ENCODE results near the gene JSRP1. TPM values are rescaled to one million over a fixed set of nuclear protein-coding genes. Genes with fewer than 3 reads are reported as not detected.

JSRP1 gene
- polyA plus RNA-seq, 1 donor from 2014 or later = 1.4 TPM

- no peaks in the 10 kb centered on the region for H4K20me1 ChIP-seq (ENCODE audit: insufficient read depth)
- TF ChIP-seq REST (IDR thresholded peaks at IDR 0.05; ENCODE audit: borderline replicate concordance) = no peak
- no peak for TF ChIP-seq RAD21 (conservative IDR thresholded peaks at IDR 0.05)
- no peak for TF ChIP-seq MXI1 (conservative IDR thresholded peaks at IDR 0.05; ENCODE audit: poor library complexity, severe bottlenecking)
- TF ChIP-seq TAF1 (IDR thresholded peaks at IDR 0.05; ENCODE audit: low read depth) = no peak
- no peak for TF ChIP-seq EZH2 (IDR thresholded peaks at IDR 0.05; ENCODE audit: borderline replicate concordance, insufficient read depth, low read length, poor library complexity, severe bottlenecking)
- TF ChIP-seq EP300 (conservative IDR thresholded peaks at IDR 0.05; ENCODE audit: poor library complexity, severe bottlenecking) = no peak
- TF ChIP-seq CTCF (IDR thresholded peaks at IDR 0.05; ENCODE audit: poor library complexity, severe bottlenecking) = no peak
- TF ChIP-seq POLR2AphosphoS5 (IDR thresholded peaks at IDR 0.05) = no peak
- no peak for TF ChIP-seq SMC3 (conservative IDR thresholded peaks at IDR 0.05; ENCODE audit: poor library complexity)
- H3K79me2 ChIP-seq (replicated peaks; ENCODE audit: insufficient read depth, low read length) = no peaks in the 10 kb centered on the region
- no peak within 1 kb of the TSS for H2AFZ ChIP-seq (ENCODE audit: low read depth, low read length)
- H3K27me3 ChIP-seq (ENCODE audit: insufficient read depth, low read depth, low read length) = peaks cover 14% of the 10 kb centered on the region
- no peaks in the 10 kb centered on the region for H3K9me3 ChIP-seq (ENCODE audit: low read length)
- H3K9me2 ChIP-seq (ENCODE audit: insufficient read depth, low read length) = no peaks in the 10 kb centered on the region
- H3K4me2 ChIP-seq (ENCODE audit: low read length) = no peak within 1 kb of the TSS
- no peaks in the 10 kb centered on the region for H3F3A ChIP-seq (ENCODE audit: insufficient read depth, low read length, poor library complexity, severe bottlenecking)
- no peak within 1 kb of the TSS for H3K9ac ChIP-seq (ENCODE audit: low read length)
- H3K36me3 ChIP-seq (ENCODE audit: insufficient read depth, low read length) = no peaks in the 10 kb centered on the region
- no peak within 1 kb of the TSS for H3K4me3 ChIP-seq (ENCODE audit: low read length)
- H3K27ac ChIP-seq (ENCODE audit: low read length) = no peak within 1 kb of the TSS
Measured at GRCh38 chr19:2249010-2249866, 7.0 kb downstream of the JSRP1 start, which contains the start of gene AMH. Gene AMH, plus strand, starts transcription at chr19:2249323. Its CDS starts 10 bp downstream, at chr19:2249333.

- Histone ChIP-seq H3K27me3 (ENCODE audit: insufficient read depth, low read depth, low read length) (peaks cover 10% of the 10 kb centered on the region), H3F3A (ENCODE audit: insufficient read depth, low read length, poor library complexity, severe bottlenecking) (no peaks in the 10 kb centered on the region), H3K36me3 (ENCODE audit: insufficient read depth, low read length) (no peaks in the 10 kb centered on the region), H4K20me1 (ENCODE audit: insufficient read depth) (no peaks in the 10 kb centered on the region), H3K4me3 (ENCODE audit: low read length) (no peak overlapping the region), H3K9ac (ENCODE audit: low read length) (no peak overlapping the region), H2AFZ (ENCODE audit: low read depth, low read length) (no peak overlapping the region), H3K9me2 (ENCODE audit: insufficient read depth, low read length) (no peaks in the 10 kb centered on the region), H3K79me2 (replicated peaks; ENCODE audit: insufficient read depth, low read length) (no peaks in the 10 kb centered on the region), H3K4me2 (ENCODE audit: low read length) (no peak overlapping the region), H3K27ac (ENCODE audit: low read length) (no peak overlapping the region), H3K9me3 (ENCODE audit: low read length) (no peaks in the 10 kb centered on the region)
- TF ChIP-seq EP300 (conservative IDR thresholded peaks at IDR 0.05; ENCODE audit: poor library complexity, severe bottlenecking) = no peak
Measured at GRCh38 chr19:2248136-2249009, 7.8 kb downstream of the JSRP1 start.

Data from neural cell (in vitro differentiated cells).